Measurements from ENCODE around the gene ZBTB16. TPM values are rescaled to one million over a fixed set of nuclear protein-coding genes. Genes with fewer than 3 reads are reported as not detected.

ZBTB16 gene
- total and polyA plus RNA-seq, 11 donors: 15.3 to 130 (median 62.8) TPM

DNA sequence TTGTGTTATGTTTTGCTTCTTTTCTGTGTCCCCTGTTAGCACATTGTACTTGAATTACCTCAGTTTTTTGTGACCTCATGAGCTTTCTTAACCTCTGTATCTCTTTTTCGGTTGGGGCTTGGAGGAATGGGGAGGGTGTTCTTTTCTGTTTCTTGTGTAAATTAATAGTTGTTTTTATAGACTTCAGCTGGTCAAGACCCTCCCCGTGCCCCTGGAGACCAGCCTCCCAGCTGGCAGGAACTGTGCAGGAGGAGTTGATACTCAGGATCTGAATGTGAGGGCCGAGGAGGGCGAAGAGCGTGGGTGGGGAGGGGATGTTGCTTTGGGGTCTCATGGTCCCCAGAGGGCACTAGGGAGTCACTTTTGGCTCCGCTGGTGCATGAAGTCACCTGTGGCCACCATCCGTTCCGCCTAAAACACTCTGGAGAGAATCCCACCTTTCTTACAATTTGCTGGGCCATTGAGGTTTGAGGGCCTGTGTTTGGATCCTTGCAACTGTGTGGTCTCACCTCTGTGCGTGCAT, 192.4 kb downstream of the ZBTB16 start:
- no peak for TF ChIP-seq POLR2A (IDR thresholded peaks at IDR 0.05)
- TF ChIP-seq CTCF (IDR thresholded peaks at IDR 0.05): no peak

GRCh38 chr11:114252767-114253166, 193.3 kb downstream of the ZBTB16 start:
- intact Hi-C loops (cut with DNase I): loop anchor here in 2 of 10 donors (5.0 to 10.0 kb wide), 2 partner anchors 58 to 70 kb away; no protein-coding TSS in a partner anchor
- H3K9me3 ChIP-seq: no peaks in the 10 kb centered on the region
- H3K4me3 ChIP-seq: no peak overlapping the region
- ATAC-seq: no peak
- TF ChIP-seq CTCF (IDR thresholded peaks at IDR 0.05) (no peak), POLR2A (IDR thresholded peaks at IDR 0.05) (no peak)
- no peak for DNase-seq
- peak overlapping the region in 9 of 12 donors; percentile 6 to 67 (median 40) for H3K27ac ChIP-seq
- peaks cover 0 to 72% (median 19%) of the 10 kb centered on the region in 12 donors for H3K4me1 ChIP-seq
- 69 to 81% (median 79%) methylated on average over 9 of the region's 9 CpGs for WGBS, 4 donors
- H3K36me3 ChIP-seq: peaks cover 0 to 65% (median 42%) of the 10 kb centered on the region in 9 donors
- H3K27me3 ChIP-seq: no peaks in the 10 kb centered on the region

More for the DNA sequence above, 192.4 kb downstream of the ZBTB16 start:
- H3K4me3 ChIP-seq: no peak overlapping the region
- intact Hi-C loops (cut with DNase I): loop anchor here in 2 of 10 donors (5.0 to 10.0 kb wide), 2 partner anchors 57 to 70 kb away; no protein-coding TSS in a partner anchor
- H3K27ac ChIP-seq: peak overlapping the region in 8 of 12 donors; percentile 35 to 67 (median 43)
- no peaks in the 10 kb centered on the region for H3K27me3 ChIP-seq
- DNase-seq (no peak), ATAC-seq (no peak)
- peaks cover 0 to 63% (median 11%) of the 10 kb centered on the region in 12 donors for H3K4me1 ChIP-seq
- WGBS, 4 donors: 75 to 85% (median 79%) methylated on average over 9 of the region's 9 CpGs
- peaks cover 0 to 74% (median 50%) of the 10 kb centered on the region in 9 donors for H3K36me3 ChIP-seq
- no peaks in the 10 kb centered on the region for H3K9me3 ChIP-seq

DNA sequence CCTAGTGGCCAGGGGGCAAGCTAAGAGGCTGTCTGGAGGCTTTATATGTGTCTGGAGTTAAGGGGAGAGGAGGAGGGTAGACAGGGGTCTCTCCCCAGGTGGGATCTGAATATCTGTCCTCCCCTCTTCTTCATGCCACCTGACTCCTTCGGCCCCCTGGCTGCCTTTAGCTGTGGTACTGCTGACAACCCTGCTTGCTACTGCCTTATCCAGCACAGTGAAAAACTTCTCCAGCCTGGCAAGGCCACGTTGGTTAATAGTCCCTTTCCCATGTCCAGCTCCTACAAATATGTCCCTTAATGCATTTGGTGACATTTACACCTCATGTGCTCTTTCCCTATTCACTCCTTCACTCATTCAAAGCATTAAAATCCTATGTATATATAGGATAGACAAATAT, 194.3 kb downstream of the ZBTB16 start:
- Histone ChIP-seq H3K36me3 (peaks cover 0 to 55% (median 31%) of the 10 kb centered on the region in 9 donors), H3K27ac (peak overlapping the region in 4 of 12 donors; percentile 15 to 67 (median 40)), H3K4me3 (no peak overlapping the region), H3K4me1 (peaks cover 0 to 82% (median 29%) of the 10 kb centered on the region in 12 donors), H3K9me3 (no peaks in the 10 kb centered on the region), H3K27me3 (no peaks in the 10 kb centered on the region)
- TF ChIP-seq POLR2A (IDR thresholded peaks at IDR 0.05) (no peak), CTCF (IDR thresholded peaks at IDR 0.05) (peak in 1 of 12 donors; percentile 11)
- intact Hi-C loops (cut with DNase I): loop anchor here in 2 of 10 donors (5.0 to 10.0 kb wide), 2 partner anchors 59 to 71 kb away; no protein-coding TSS in a partner anchor
- WGBS, 4 donors: 60 to 74% (median 70%) methylated on average over 2 of the region's 2 CpGs
- DNase-seq: no peak
- no peak for ATAC-seq

DNA sequence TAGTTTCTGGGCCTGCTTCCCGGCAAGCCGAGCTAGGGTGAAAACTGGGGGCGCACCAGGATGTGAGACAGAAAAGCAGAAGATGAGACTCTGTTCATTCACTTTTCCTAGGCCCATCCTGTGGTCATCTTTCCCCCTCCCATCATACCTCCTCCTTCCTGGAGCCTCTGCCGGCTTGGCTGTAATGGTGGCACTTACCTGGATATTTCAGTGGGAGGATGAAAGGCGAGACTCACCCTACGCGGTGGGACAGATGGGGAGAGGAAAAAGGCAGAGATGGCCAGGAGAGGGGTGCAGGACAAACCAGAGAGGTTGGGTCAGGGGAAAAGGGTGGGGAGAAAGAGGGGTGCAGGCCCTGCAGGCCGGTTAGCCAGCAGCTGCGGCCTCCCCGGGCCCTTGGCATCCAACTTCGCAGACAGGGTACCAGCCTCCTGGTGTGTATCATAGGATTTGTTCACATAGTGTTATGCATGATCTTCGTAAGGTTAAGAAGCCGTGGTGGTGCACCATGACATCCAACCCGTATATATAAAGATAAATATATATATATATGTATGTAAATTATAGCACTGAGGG, 195.1 kb downstream of the ZBTB16 start:
- DNase-seq (no peak), ATAC-seq (no peak)
- TF ChIP-seq POLR2A (IDR thresholded peaks at IDR 0.05) (no peak), CTCF (IDR thresholded peaks at IDR 0.05) (no peak)
- intact Hi-C loops (cut with DNase I): loop anchor here in 9 of 10 donors (5.0 to 10.0 kb wide), 6 partner anchors 52 to 197 kb away; partner anchors contain the start of gene ZBTB16 (in 1 of the 9)
- Histone ChIP-seq H3K4me3 (no peak overlapping the region), H3K9me3 (no peaks in the 10 kb centered on the region), H3K4me1 (peaks cover 0 to 91% (median 38%) of the 10 kb centered on the region in 12 donors), H3K36me3 (peaks cover 0 to 51% (median 30%) of the 10 kb centered on the region in 9 donors), H3K27ac (peak overlapping the region in 2 of 12 donors; percentile 19 to 41), H3K27me3 (no peaks in the 10 kb centered on the region)
- 89 to 93% (median 92%) methylated on average over 14 of the region's 14 CpGs for WGBS, 4 donors

All from heart left ventricle (tissue), 16 donors.